ENCODE measurements around the gene KCNJ12.
"Not testable (repeated sequence)": the region's sequence is repeated elsewhere in the genome, so short reads cannot be mapped to it uniquely, and the experiment has no call there.

The KCNJ12 gene

DNA sequence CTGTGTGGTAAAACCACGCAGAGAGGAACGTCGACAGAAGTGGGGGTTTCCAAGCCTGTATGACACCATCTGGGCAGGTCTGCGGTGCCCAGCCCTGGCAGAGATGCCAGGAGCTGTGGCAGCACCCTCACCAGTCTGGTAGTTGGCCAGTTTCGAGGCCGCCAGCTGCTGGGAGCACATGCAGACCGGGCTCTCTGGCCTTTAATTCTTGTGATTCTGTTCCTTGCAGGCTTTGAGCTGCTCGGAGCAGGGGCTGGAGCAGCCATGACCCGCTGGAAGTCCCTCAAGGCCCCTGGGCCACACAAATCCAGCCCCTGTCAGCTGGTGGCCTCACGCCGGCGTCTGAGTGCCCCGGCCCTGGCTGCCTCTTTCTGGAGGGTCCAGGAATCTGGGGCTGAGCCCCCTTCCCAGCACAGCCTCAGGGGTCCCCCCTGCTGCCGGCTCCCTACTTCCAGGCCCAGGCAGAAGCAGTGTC, 36.1 kb downstream of the KCNJ12 start:
- H3K36me3 ChIP-seq (ENCODE audit: insufficient read depth, low read length); H3K9me3 ChIP-seq (ENCODE audit: insufficient read depth, low read depth, low read length); H3K27ac ChIP-seq (ENCODE audit: low read depth, low read length); H3K4me3 ChIP-seq (ENCODE audit: low read length); H3K4me1 ChIP-seq (ENCODE audit: insufficient read depth, low read length); H3K27me3 ChIP-seq (ENCODE audit: insufficient read depth, low read length); H3K9ac ChIP-seq (ENCODE audit: low read depth, low read length): not testable (repeated sequence)
- 91% methylated on average over 14 of the region's 14 CpGs for WGBS

DNA sequence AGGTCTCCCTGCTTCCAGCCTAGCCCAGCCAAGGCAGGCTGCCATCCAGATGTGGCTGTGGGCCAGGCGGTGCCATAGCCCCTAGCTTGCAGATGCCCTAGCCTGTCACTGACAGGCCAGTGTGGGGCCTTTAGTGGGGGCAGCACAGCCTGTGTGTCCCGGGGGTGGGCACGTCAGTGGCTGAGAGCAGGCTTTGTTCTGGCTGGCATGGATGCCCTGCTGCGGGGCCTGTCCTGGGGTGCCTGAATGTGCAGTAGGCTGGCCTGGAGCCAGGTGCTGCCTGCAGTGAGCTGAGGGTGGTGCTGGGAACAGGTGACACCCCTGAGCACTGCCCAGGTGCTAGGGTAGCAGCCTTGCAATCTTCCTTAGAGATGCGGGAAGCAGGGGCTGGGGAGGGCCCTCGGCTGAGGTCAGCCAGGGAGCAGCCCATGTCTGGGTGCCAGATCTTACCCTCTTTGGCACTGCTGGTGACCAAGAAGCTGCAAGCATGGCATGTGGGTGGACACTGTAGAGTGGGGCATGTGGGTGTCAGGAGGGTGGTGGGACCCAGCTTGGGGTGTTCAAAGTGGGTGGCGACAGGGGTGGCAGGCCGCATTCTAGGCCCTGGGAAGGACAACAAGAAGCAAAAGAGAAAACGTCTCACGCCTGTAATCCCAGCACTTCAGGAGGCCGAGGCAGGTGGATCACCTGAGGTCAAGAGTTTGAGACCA, 37.6 kb downstream of the KCNJ12 start:
- not testable (repeated sequence) for H3K36me3 ChIP-seq (ENCODE audit: insufficient read depth, low read length); H3K9me3 ChIP-seq (ENCODE audit: insufficient read depth, low read depth, low read length); H3K4me1 ChIP-seq (ENCODE audit: insufficient read depth, low read length); H3K27me3 ChIP-seq (ENCODE audit: insufficient read depth, low read length); H3K9ac ChIP-seq (ENCODE audit: low read depth, low read length); H3K27ac ChIP-seq (ENCODE audit: low read depth, low read length); H3K4me3 ChIP-seq (ENCODE audit: low read length)
- WGBS = 57% methylated on average over 3 of the region's 11 CpGs

DNA sequence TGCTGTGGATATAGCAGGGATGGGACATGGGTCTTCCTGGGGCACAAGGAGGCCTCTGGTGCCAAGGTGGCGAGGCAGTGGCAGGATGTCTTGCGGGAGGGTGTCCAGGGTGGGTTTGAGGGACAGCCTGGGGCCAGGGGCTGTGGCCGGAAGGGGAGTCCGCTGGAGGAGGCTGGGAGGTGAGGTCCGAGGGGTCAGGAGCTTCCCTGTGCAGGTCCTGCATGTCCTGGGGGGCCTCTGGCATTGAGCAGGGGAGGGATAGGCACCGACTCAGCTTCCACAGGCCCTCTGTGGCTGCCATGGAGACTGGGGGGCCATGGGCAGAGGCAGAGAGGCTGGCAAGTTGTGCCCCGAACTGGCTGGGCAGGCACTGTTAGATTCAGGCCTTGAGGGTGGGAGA, 38.5 kb downstream of the KCNJ12 start:
- H3K9me3 ChIP-seq (ENCODE audit: insufficient read depth, low read depth, low read length); H3K36me3 ChIP-seq (ENCODE audit: insufficient read depth, low read length); H3K27ac ChIP-seq (ENCODE audit: low read depth, low read length); H3K9ac ChIP-seq (ENCODE audit: low read depth, low read length); H3K4me3 ChIP-seq (ENCODE audit: low read length); H3K27me3 ChIP-seq (ENCODE audit: insufficient read depth, low read length); H3K4me1 ChIP-seq (ENCODE audit: insufficient read depth, low read length): not testable (repeated sequence)
- WGBS = 79% methylated on average over 7 of the region's 7 CpGs

- not testable (repeated sequence) for H3K36me3 ChIP-seq (ENCODE audit: insufficient read depth, low read length); H3K4me3 ChIP-seq (ENCODE audit: low read length); H3K27ac ChIP-seq (ENCODE audit: low read depth, low read length); H3K9ac ChIP-seq (ENCODE audit: low read depth, low read length); H3K4me1 ChIP-seq (ENCODE audit: insufficient read depth, low read length); H3K27me3 ChIP-seq (ENCODE audit: insufficient read depth, low read length); H3K9me3 ChIP-seq (ENCODE audit: insufficient read depth, low read depth, low read length)
- 92% methylated on average over 51 of the region's 58 CpGs for WGBS
These were observed 39.2 kb downstream of the KCNJ12 start for GRCh38 chr17:21415166-21415990.

- not testable (repeated sequence) for H3K4me1 ChIP-seq (ENCODE audit: insufficient read depth, low read length); H3K27me3 ChIP-seq (ENCODE audit: insufficient read depth, low read length); H3K9ac ChIP-seq (ENCODE audit: low read depth, low read length); H3K9me3 ChIP-seq (ENCODE audit: insufficient read depth, low read depth, low read length); H3K27ac ChIP-seq (ENCODE audit: low read depth, low read length); H3K4me3 ChIP-seq (ENCODE audit: low read length); H3K36me3 ChIP-seq (ENCODE audit: insufficient read depth, low read length)
- 87% methylated on average over 30 of the region's 30 CpGs for WGBS
These were observed 40.4 kb downstream of the KCNJ12 start for GRCh38 chr17:21416471-21416981.

DNA sequence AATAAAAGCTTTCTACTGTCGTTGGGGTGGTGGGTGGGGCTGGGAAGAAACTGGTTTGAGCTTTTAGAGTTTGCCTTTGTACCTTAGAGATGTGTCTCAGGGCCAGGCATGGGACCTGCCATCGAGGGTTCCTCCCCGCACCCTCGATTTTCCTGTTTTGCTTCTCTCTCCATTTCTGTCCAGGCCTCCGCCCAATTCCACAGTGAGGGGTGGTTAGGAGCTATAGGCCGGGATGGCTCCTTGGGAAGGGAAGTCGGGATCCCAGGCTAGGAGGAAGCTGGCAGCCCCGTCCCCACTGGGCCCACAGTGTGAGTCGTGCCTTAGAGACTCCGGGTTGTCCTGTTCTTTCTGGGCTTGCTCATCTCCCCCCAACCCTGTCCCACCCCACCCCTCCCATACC, 41.2 kb downstream of the KCNJ12 start:
- H3K9ac ChIP-seq (ENCODE audit: low read depth, low read length); H3K27me3 ChIP-seq (ENCODE audit: insufficient read depth, low read length); H3K9me3 ChIP-seq (ENCODE audit: insufficient read depth, low read depth, low read length); H3K36me3 ChIP-seq (ENCODE audit: insufficient read depth, low read length); H3K4me1 ChIP-seq (ENCODE audit: insufficient read depth, low read length); H3K4me3 ChIP-seq (ENCODE audit: low read length); H3K27ac ChIP-seq (ENCODE audit: low read depth, low read length): not testable (repeated sequence)
- 90% methylated on average over 10 of the region's 10 CpGs for WGBS

DNA sequence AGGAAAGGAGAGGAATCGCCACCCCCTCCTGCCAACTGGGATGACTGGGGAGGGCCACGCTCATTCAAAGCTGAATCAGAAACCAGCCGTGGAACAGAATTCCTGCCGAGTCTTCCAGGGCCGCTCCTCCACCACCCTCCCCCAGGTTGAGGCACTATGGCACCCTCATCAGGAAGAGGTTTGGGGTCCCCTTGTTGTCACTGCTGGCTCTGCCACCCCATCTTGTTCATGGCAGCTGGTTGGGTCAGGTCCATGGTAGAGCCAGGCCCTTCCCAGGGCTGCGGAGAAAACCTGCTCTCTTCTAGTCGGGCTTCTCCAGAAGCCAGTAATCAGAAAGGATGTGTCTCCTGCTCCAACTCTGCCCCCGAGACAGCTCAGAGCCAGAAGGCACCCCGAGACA, 41.8 kb downstream of the KCNJ12 start:
- H3K4me1 ChIP-seq (ENCODE audit: insufficient read depth, low read length) = no peaks in the 10 kb centered on the region
- no peaks in the 10 kb centered on the region for H3K27me3 ChIP-seq (ENCODE audit: insufficient read depth, low read length)
- H3K27ac ChIP-seq (ENCODE audit: low read depth, low read length) = no peak overlapping the region
- no peak overlapping the region for H3K9ac ChIP-seq (ENCODE audit: low read depth, low read length)
- 92% methylated on average over 9 of the region's 9 CpGs for WGBS
- no peaks in the 10 kb centered on the region for H3K36me3 ChIP-seq (ENCODE audit: insufficient read depth, low read length)
- H3K9me3 ChIP-seq (ENCODE audit: insufficient read depth, low read depth, low read length) = no peaks in the 10 kb centered on the region
- H3K4me3 ChIP-seq (ENCODE audit: low read length) = no peak overlapping the region

DNA sequence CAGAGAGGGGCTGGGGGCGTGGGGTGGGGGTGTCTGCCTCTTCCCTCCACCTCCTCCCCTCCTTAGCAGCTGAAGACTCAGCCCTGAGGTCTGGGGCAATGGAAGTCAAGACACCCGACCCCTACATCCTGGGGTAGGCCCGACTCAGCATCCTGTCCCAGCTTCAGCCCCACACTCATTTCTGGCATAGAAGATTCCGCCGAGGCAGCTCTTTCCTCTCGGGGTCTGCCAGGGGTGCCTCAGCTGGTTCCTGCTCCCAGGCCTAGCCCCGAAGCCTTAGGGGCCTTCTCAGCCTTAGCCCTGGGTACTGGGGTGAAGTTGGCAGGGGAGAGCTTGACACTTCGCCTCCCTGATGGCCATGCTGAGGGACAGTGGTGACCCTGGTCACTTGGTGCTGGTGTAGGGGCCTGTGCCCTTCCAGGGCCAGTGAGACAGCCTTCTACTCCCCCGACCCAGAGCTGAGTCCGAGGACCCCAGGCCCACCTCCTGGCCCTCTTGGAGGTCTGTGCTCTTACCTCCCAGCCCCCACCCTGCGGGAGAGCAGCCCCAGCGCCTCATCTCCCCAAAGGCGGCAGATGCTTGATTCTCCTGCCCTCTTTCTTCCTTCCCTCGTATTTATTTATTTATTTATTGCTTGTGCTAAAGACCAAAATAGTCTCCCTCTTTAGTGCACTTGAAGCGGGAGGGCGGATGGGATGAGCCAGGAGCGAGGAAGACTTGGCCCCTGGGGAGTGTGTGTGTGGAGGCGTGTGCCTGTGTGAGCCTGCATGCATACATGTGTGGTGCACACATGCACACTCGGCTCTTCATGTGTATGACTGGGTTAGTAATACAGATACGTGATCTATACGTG, 42.5 kb downstream of the KCNJ12 start:
- no peaks in the 10 kb centered on the region for H3K9me3 ChIP-seq (ENCODE audit: insufficient read depth, low read depth, low read length)
- H3K9ac ChIP-seq (ENCODE audit: low read depth, low read length) = no peak overlapping the region
- H3K27ac ChIP-seq (ENCODE audit: low read depth, low read length) = no peak overlapping the region
- 89% methylated on average over 19 of the region's 21 CpGs for WGBS
- no peak overlapping the region for H3K4me3 ChIP-seq (ENCODE audit: low read length)
- no peaks in the 10 kb centered on the region for H3K27me3 ChIP-seq (ENCODE audit: insufficient read depth, low read length)
- H3K36me3 ChIP-seq (ENCODE audit: insufficient read depth, low read length) = no peaks in the 10 kb centered on the region
- no peaks in the 10 kb centered on the region for H3K4me1 ChIP-seq (ENCODE audit: insufficient read depth, low read length)

- no peaks in the 10 kb centered on the region for H3K9me3 ChIP-seq (ENCODE audit: insufficient read depth, low read depth, low read length)
- no peaks in the 10 kb centered on the region for H3K4me1 ChIP-seq (ENCODE audit: insufficient read depth, low read length)
- no peak overlapping the region for H3K4me3 ChIP-seq (ENCODE audit: low read length)
- 86% methylated on average over 25 of the region's 25 CpGs for WGBS
- no peak overlapping the region for H3K27ac ChIP-seq (ENCODE audit: low read depth, low read length)
- H3K27me3 ChIP-seq (ENCODE audit: insufficient read depth, low read length) = no peaks in the 10 kb centered on the region
- no peak overlapping the region for H3K9ac ChIP-seq (ENCODE audit: low read depth, low read length)
- no peaks in the 10 kb centered on the region for H3K36me3 ChIP-seq (ENCODE audit: insufficient read depth, low read length)
These were observed 43.4 kb downstream of the KCNJ12 start for GRCh38 chr17:21419299-21420239.

DNA sequence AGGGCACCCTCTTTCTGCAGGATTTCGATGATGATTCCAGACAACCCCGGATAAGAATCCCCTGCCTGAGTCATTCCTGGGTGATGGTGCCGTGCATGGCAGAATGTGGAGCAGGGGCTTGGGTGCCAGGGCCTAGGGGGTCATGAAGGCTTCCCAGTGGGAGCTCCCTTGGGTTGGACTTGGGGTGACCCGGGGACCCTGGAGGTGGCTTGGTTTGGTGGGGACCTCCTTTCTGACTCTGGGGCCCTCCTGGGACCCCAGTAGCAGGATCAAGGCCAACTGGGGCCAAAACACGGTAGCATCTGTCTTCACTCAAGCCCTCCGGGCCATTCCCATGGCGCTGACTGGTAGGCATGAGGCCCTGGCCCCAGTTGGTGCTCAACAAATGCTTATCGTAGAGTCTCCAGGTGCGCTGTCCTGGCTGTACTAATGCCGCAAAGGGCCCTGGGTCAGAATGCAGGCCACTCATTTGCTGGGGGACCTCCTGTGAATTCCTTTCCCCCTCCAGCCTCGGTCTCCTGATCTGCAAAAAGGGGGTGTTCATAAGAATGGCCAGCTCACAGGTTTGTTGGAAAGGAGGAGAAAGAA, 44.4 kb downstream of the KCNJ12 start:
- not testable (repeated sequence) for H3K4me3 ChIP-seq (ENCODE audit: low read length); H3K9me3 ChIP-seq (ENCODE audit: insufficient read depth, low read depth, low read length); H3K36me3 ChIP-seq (ENCODE audit: insufficient read depth, low read length); H3K27ac ChIP-seq (ENCODE audit: low read depth, low read length); H3K27me3 ChIP-seq (ENCODE audit: insufficient read depth, low read length); H3K9ac ChIP-seq (ENCODE audit: low read depth, low read length); H3K4me1 ChIP-seq (ENCODE audit: insufficient read depth, low read length)
- 85% methylated on average over 9 of the region's 11 CpGs for whole genome bisulfite sequencing

Measured in HUES64 (cell line).